PC-3 (cell line): ENCODE data around the gene TAL1. TPM values are rescaled to one million over a fixed set of nuclear protein-coding genes. Genes with fewer than 3 reads are reported as not detected.

Experiments used
- ATAC-seq: fragments of 200-7000 bp; cut with Tn5 transposase; 2 replicates; pipeline ENCODE4 v1.9.1; 2020; ENCODE audit warnings: mild to moderate bottlenecking, moderate library complexity
- BruUV-seq: library from RNA; stranded (reverse); fragments of 400-500 nt; replicated peaks from 2 replicates; lab custom pipeline; 2021; lab: Mats Ljungman, UMichigan
- CTCF ChIA-PET: fragments of 300-600 bp; sonication (Branson Sonifier 250); formaldehyde crosslinking; loops from one replicate; lab custom pipeline; 2022; ENCODE audit warnings: antibody characterized with exemption; lab: Charles Lee
- POLR2A ChIA-PET: fragments of 300-600 bp; sonication (Branson Sonifier 250); formaldehyde crosslinking; loops from one replicate; lab custom pipeline; 2022; ENCODE audit warnings: antibody characterized with exemption; ENCODE audit not compliant: unreplicated experiment; lab: Charles Lee
- DNase-seq: peaks from one replicate; pipeline ENCODE4 v3.0.0-alpha.2; 2015
- H2AFZ ChIP-seq: fragments of 300-600 bp; sonication (generic); 2 replicates; pipeline ENCODE4 v1.6.0; 2016; ENCODE audit warnings: antibody characterized with exemption, low read length
- H3F3A ChIP-seq: fragments of 300-600 bp; sonication (generic); one replicate; pipeline ENCODE4 v1.6.0; 2017; ENCODE audit warnings: antibody characterized with exemption, low read length, control low read depth, mild to moderate bottlenecking; ENCODE audit not compliant: unreplicated experiment
- H3K27ac ChIP-seq: fragments of 300-600 bp; sonication (generic); 2 replicates; pipeline ENCODE4 v1.5.1; 2016; ENCODE audit warnings: mild to moderate bottlenecking, low read length
- H3K27me3 ChIP-seq: fragments of 300-600 bp; sonication (generic); 2 replicates; pipeline ENCODE4 v1.6.1; 2016; ENCODE audit warnings: low read length, mixed read lengths
- H3K36me3 ChIP-seq: fragments of 300-600 bp; sonication (generic); 2 replicates; pipeline ENCODE4 v1.6.1; 2016; ENCODE audit warnings: low read depth, mixed run types, low read length, mixed read lengths
- H3K4me1 ChIP-seq: fragments of 300-600 bp; sonication (generic); 2 replicates; pipeline ENCODE4 v1.5.1; 2016; ENCODE audit warnings: low read length; ENCODE audit not compliant: insufficient read depth
- H3K4me2 ChIP-seq: fragments of 300-600 bp; sonication (generic); 2 replicates; pipeline ENCODE4 v1.6.0; 2016; ENCODE audit warnings: low read length
- H3K4me3 ChIP-seq: fragments of 300-600 bp; sonication (generic); 2 replicates; pipeline ENCODE4 v1.5.1; 2016; ENCODE audit warnings: mild to moderate bottlenecking, low read length, mixed read lengths
- H3K79me2 ChIP-seq: fragments of 300-600 bp; sonication (generic); 2 replicates; pipeline ENCODE4 v1.6.1; 2017; ENCODE audit warnings: low read length, mixed read lengths
- H3K9ac ChIP-seq: fragments of 300-600 bp; sonication (generic); 2 replicates; pipeline ENCODE4 v1.6.0; 2016; ENCODE audit warnings: mild to moderate bottlenecking, low read length
- H3K9me2 ChIP-seq: fragments of 300-600 bp; sonication (generic); replicated peaks from 2 replicates; pipeline ENCODE4 v1.6.1; 2016; ENCODE audit warnings: mixed run types, low read length, mixed read lengths
- H3K9me3 ChIP-seq: fragments of 300-600 bp; sonication (generic); 2 replicates; pipeline ENCODE4 v1.6.1; 2016; ENCODE audit warnings: low read length, mixed read lengths
- H4K20me1 ChIP-seq: fragments of 300-600 bp; sonication (generic); 2 replicates; pipeline ENCODE4 v1.6.1; 2016; ENCODE audit warnings: low read length, mixed read lengths
- CTCF ChIP-seq: fragments of 300-600 bp; sonication (generic); conservative IDR thresholded peaks from 2 replicates; pipeline ENCODE4 v1.5.1; 2017; ENCODE audit warnings: antibody characterized with exemption, low read depth, mild to moderate bottlenecking, low read length
- EZH2 ChIP-seq: fragments of 300-600 bp; sonication (generic); IDR thresholded peaks from one replicate; pipeline ENCODE4 v1.6.1; 2017; ENCODE audit warnings: antibody characterized with exemption, mild to moderate bottlenecking, low read length; ENCODE audit not compliant: unreplicated experiment
- EZH2phosphoT487 ChIP-seq: fragments of 300-600 bp; sonication (generic); IDR thresholded peaks from 2 replicates; pipeline ENCODE4 v1.6.1; 2018; ENCODE audit warnings: mild to moderate bottlenecking, antibody characterized with exemption, low read length, borderline replicate concordance
- intact Hi-C: fragments of 100-400 bp; cut with micrococcal nuclease; formaldehyde crosslinking; loops from 2 replicates; pipeline ENCODE4 v1.9.0; 2023
- total RNA-seq: library from RNA; depleted of rRNA; stranded (reverse); fragments of >200 nt; gene quantifications from 2 replicates; pipeline ENCODE4 v1.2.3, GENCODE V29; 2014; rRNA removed

TAL1 gene
- total RNA-seq, 1 experiment from 2014 or later = not detected

GRCh38 chr1:47174656-47175020, 57.4 kb downstream of the TAL1 start:
- no peak for ATAC-seq
- BruUV-seq = no TSS peak
- intact Hi-C loops = loop anchor here (1.0 to 10.0 kb wide), 6 partner anchors 67 to 550 kb away; partner anchors contain the start of gene STIL
- Histone ChIP-seq H3K4me1 (peaks cover 5% of the 10 kb centered on the region; the same call in 1 of the 2 replicates), H3K79me2 (no peaks in the 10 kb centered on the region), H3K9ac (no peak overlapping the region), H3K4me2 (peak overlapping the region; percentile 76; the same call in 1 of the 2 replicates), H3K4me3 (no peak overlapping the region), H3K27ac (no peak overlapping the region), H3K36me3 (no peaks in the 10 kb centered on the region), H3K27me3 (no peaks in the 10 kb centered on the region), H4K20me1 (no peaks in the 10 kb centered on the region), H3K9me3 (no peaks in the 10 kb centered on the region), H3K9me2 (no peaks in the 10 kb centered on the region), H3F3A (no peaks in the 10 kb centered on the region), H2AFZ (no peak overlapping the region)
- ChIA-PET POLR2A (no interaction called here), CTCF (interaction anchor here (0.5 to 0.6 kb wide), 2 partner anchors 28 to 394 kb away, joined by 3 read pairs; no protein-coding TSS in a partner anchor)
- no peak for DNase-seq
- no peak for TF ChIP-seq EZH2
- TF ChIP-seq CTCF = no peak

- CTCF ChIA-PET = no interaction called here
- intact Hi-C loops = loop anchor here (10.0 kb wide), 4 partner anchors 142 to 552 kb away; partner anchors contain the start of gene STIL
These were observed 59.2 kb downstream of the TAL1 start for GRCh38 chr1:47172782-47173181.

More at GRCh38 chr1:47172782-47173181, 59.2 kb downstream of the TAL1 start:
- Histone ChIP-seq H3F3A (no peaks in the 10 kb centered on the region), H3K4me1 (peaks cover 5% of the 10 kb centered on the region; the same call in 1 of the 2 replicates), H3K79me2 (no peaks in the 10 kb centered on the region), H4K20me1 (no peaks in the 10 kb centered on the region), H3K9me2 (no peaks in the 10 kb centered on the region), H3K9ac (no peak overlapping the region), H3K27ac (no peak overlapping the region), H3K36me3 (no peaks in the 10 kb centered on the region), H3K4me2 (no peak overlapping the region), H2AFZ (no peak overlapping the region), H3K4me3 (no peak overlapping the region), H3K9me3 (no peaks in the 10 kb centered on the region), H3K27me3 (no peaks in the 10 kb centered on the region)
- POLR2A ChIA-PET = no interaction called here
- ATAC-seq (no peak), DNase-seq (no peak)
- BruUV-seq = no TSS peak
- TF ChIP-seq CTCF (no peak), EZH2 (no peak), EZH2phosphoT487 (no peak)

Other genes starting within 250 kb of the TAL1 start
- gene CYP4X1, start 208.6 kb downstream of the TAL1 start, total RNA-seq = 0.52 and 1.0 TPM in 2 replicates
- gene CYP4Z1, start 165.0 kb downstream of the TAL1 start, total RNA-seq = not detected in 2 replicates
- gene CYP4A22, start 94.8 kb downstream of the TAL1 start, total RNA-seq = not detected in 2 replicates
- not detected in 2 replicates for gene PDZK1IP1, start 42.2 kb downstream of the TAL1 start, total RNA-seq
- gene STIL, start 81.9 kb upstream of the TAL1 start, total RNA-seq = 26.2 and 32.0 TPM in 2 replicates
- 80.0 and 86.2 TPM in 2 replicates for gene CMPK1, start 101.6 kb upstream of the TAL1 start, total RNA-seq
- not detected in 2 replicates for gene FOXE3, start 184.1 kb upstream of the TAL1 start, total RNA-seq
- gene FOXD2, start 205.8 kb upstream of the TAL1 start, total RNA-seq = 0.80 and 0.86 TPM in 2 replicates